WTC11 (cell line): ENCODE results near the gene EHD4. TPM values are rescaled to one million over a fixed set of nuclear protein-coding genes. Genes with fewer than 3 reads are reported as not detected.
A peak's percentile ranks its signal among the peaks of the same experiment; 100 is the strongest.

Experiments used
- ATAC-seq: fragments of 200-7000 bp; cut with Tn5 transposase; 2 replicates; pipeline ENCODE4 v1.10.0; 2021; ENCODE audit warnings: mild to moderate bottlenecking, moderate library complexity
- CTCF ChIA-PET: fragments of 300-600 bp; sonication (Branson Sonifier 250); formaldehyde crosslinking; loops from one replicate; lab custom pipeline; 2021; ENCODE audit warnings: antibody characterized with exemption; lab: Charles Lee
- POLR2A ChIA-PET: fragments of 350-600 bp; sonication (Branson Sonifier 250); formaldehyde crosslinking; loops from one replicate; lab custom pipeline; 2021; ENCODE audit warnings: antibody characterized with exemption; lab: Charles Lee
- DNase-seq: peaks from one replicate; pipeline ENCODE4 v3.0.0; 2021; ENCODE audit warnings: low spot score
- H3K27ac Mint-ChIP-seq: 2 replicates; pipeline ENCODE4 v1.8.0; 2021; ENCODE audit warnings: mixed read lengths
- H3K27me3 Mint-ChIP-seq: 2 replicates; pipeline ENCODE4 v1.8.0; 2021; ENCODE audit warnings: low read depth, mild to moderate bottlenecking, moderate library complexity, mixed read lengths
- H3K36me3 Mint-ChIP-seq: 2 replicates; pipeline ENCODE4 v1.8.0; 2021; ENCODE audit warnings: mixed read lengths
- H3K4me1 Mint-ChIP-seq: 2 replicates; pipeline ENCODE4 v1.8.0; 2022; ENCODE audit warnings: mixed read lengths
- H3K4me3 Mint-ChIP-seq: 2 replicates; pipeline ENCODE4 v1.8.0; 2021; ENCODE audit warnings: mild to moderate bottlenecking, moderate library complexity, mixed read lengths
- H3K9me3 Mint-ChIP-seq: 2 replicates; pipeline ENCODE4 v1.8.0; 2021; ENCODE audit warnings: mixed read lengths
- ATF3 ChIP-seq: sonication (generic); formaldehyde crosslinking; conservative IDR thresholded peaks from 2 replicates; pipeline ENCODE4 v1.8.1; 2022; ENCODE audit warnings: mild to moderate bottlenecking, missing genetic modification reagents
- CREB1 ChIP-seq: sonication (generic); formaldehyde crosslinking; IDR thresholded peaks from 2 replicates; pipeline ENCODE4 v1.8.0; 2023; ENCODE audit warnings: mild to moderate bottlenecking, missing genetic modification reagents
- E2F5 ChIP-seq: sonication (generic); formaldehyde crosslinking; IDR thresholded peaks from 2 replicates; pipeline ENCODE4 v1.8.1; 2022; ENCODE audit warnings: mild to moderate bottlenecking, moderate library complexity, missing genetic modification reagents
- ELF4 ChIP-seq: sonication (generic); formaldehyde crosslinking; IDR thresholded peaks from 2 replicates; pipeline ENCODE4 v1.8.1; 2022; ENCODE audit warnings: low read depth, mild to moderate bottlenecking, moderate library complexity, missing genetic modification reagents
- FOXP4 ChIP-seq: sonication (generic); formaldehyde crosslinking; IDR thresholded peaks from 2 replicates; pipeline ENCODE4 v1.8.0; 2022; ENCODE audit warnings: mild to moderate bottlenecking, missing genetic modification reagents
- GRHL2 ChIP-seq: fragments of 250-450 bp; sonication (Bioruptor Pico); IDR thresholded peaks from 2 replicates; pipeline ENCODE4 v1.8.0; 2022; ENCODE audit warnings: mild to moderate bottlenecking, moderate library complexity; ENCODE audit not compliant: insufficient replicate concordance, severe bottlenecking
- MLX ChIP-seq: sonication (generic); formaldehyde crosslinking; IDR thresholded peaks from 2 replicates; pipeline ENCODE4 v1.8.1; 2023; ENCODE audit warnings: mild to moderate bottlenecking, missing genetic modification reagents, moderate library complexity
- MXD4 ChIP-seq: fragments of 250-450 bp; sonication (Bioruptor Pico); IDR thresholded peaks from 2 replicates; pipeline ENCODE4 v1.8.0; 2021; ENCODE audit warnings: mild to moderate bottlenecking, moderate library complexity, borderline replicate concordance
- NR1H2 ChIP-seq: sonication (generic); formaldehyde crosslinking; IDR thresholded peaks from 2 replicates; pipeline ENCODE4 v1.9.0; 2021; ENCODE audit warnings: mild to moderate bottlenecking, moderate library complexity, missing genetic modification reagents
- SP1 ChIP-seq: sonication (generic); formaldehyde crosslinking; conservative IDR thresholded peaks from 2 replicates; pipeline ENCODE4 v1.8.1; 2022; ENCODE audit warnings: missing genetic modification reagents
- ZBTB43 ChIP-seq: sonication (generic); formaldehyde crosslinking; IDR thresholded peaks from 2 replicates; pipeline ENCODE4 v1.8.1; 2023; ENCODE audit warnings: mild to moderate bottlenecking, missing genetic modification reagents
- ZMAT4 ChIP-seq: fragments of 250-450 bp; sonication (Bioruptor Pico); IDR thresholded peaks from 2 replicates; pipeline ENCODE4 v1.9.0; 2021; ENCODE audit warnings: mild to moderate bottlenecking
- ZNF416 ChIP-seq: fragments of 250-450 bp; sonication (Bioruptor Pico); IDR thresholded peaks from 2 replicates; pipeline ENCODE4 v1.9.0; 2021; ENCODE audit warnings: mild to moderate bottlenecking, inconsistent platforms
- ZNF425 ChIP-seq: fragments of 250-450 bp; sonication (Bioruptor Pico); conservative IDR thresholded peaks from 2 replicates; pipeline ENCODE4 v1.9.0; 2021; ENCODE audit warnings: mild to moderate bottlenecking
- ZNF532 ChIP-seq: fragments of 250-450 bp; sonication (Bioruptor Pico); IDR thresholded peaks from 2 replicates; pipeline ENCODE4 v1.9.0; 2021; ENCODE audit warnings: mild to moderate bottlenecking, borderline replicate concordance
- total RNA-seq: library from RNA; stranded (reverse); gene quantifications from 3 replicates; pipeline ENCODE4 v1.2.3, GENCODE V29; 2021

The EHD4 gene
- total RNA-seq, 1 experiment from 2014 or later, result 23.9 TPM

GRCh38 chr15:41928637-41929620 lies 43.4 kb downstream of the EHD4 start (continued):
- TF ChIP-seq ZNF416 (CRISPR knock-in tag) (no peak), ZMAT4 (CRISPR knock-in tag) (no peak), ELF4 (CRISPR knock-in tag) (no peak), SP1 (CRISPR knock-in tag) (no peak), ATF3 (CRISPR knock-in tag) (no peak), MLX (no peak), ZNF425 (no peak), MXD4 (CRISPR knock-in tag) (no peak), CREB1 (CRISPR knock-in tag) (no peak)

- Mint-ChIP-seq H3K36me3 (peaks cover 7% of the 10 kb centered on the region; the same call in 1 of the 2 replicates), H3K27ac (peak overlapping the region; percentile 43; the same call in 1 of the 2 replicates), H3K9me3 (no peaks in the 10 kb centered on the region), H3K27me3 (no peaks in the 10 kb centered on the region), H3K4me3 (no peak overlapping the region), H3K4me1 (peaks cover 40% of the 10 kb centered on the region)
- no peak for TF ChIP-seq ZNF532 (CRISPR knock-in tag)
- TF ChIP-seq ZMAT4 (CRISPR knock-in tag), result no peak
- no peak for TF ChIP-seq FOXP4
- TF ChIP-seq ZBTB43, result no peak
- no peak for TF ChIP-seq GRHL2 (CRISPR knock-in tag)
- TF ChIP-seq NR1H2 (CRISPR knock-in tag), result no peak
- TF ChIP-seq ELF4 (CRISPR knock-in tag), result no peak
- TF ChIP-seq E2F5 (CRISPR knock-in tag), result no peak
- CTCF ChIA-PET, result interaction anchor here (1.0 kb wide), 1 partner anchor 23 kb away, joined by 4 read pairs; no protein-coding TSS in a partner anchor
- no peak for ATAC-seq
- DNase-seq, result no peak
- POLR2A ChIA-PET, result no interaction called here
Observed at GRCh38 chr15:41928100-41928499, 44.3 kb downstream of the EHD4 start.
